ENCODE results near the gene POLD1.
"Not testable (repeated sequence)": the region's sequence is repeated elsewhere in the genome, so short reads cannot be mapped to it uniquely, and the experiment has no call there.

The POLD1 gene

DNA sequence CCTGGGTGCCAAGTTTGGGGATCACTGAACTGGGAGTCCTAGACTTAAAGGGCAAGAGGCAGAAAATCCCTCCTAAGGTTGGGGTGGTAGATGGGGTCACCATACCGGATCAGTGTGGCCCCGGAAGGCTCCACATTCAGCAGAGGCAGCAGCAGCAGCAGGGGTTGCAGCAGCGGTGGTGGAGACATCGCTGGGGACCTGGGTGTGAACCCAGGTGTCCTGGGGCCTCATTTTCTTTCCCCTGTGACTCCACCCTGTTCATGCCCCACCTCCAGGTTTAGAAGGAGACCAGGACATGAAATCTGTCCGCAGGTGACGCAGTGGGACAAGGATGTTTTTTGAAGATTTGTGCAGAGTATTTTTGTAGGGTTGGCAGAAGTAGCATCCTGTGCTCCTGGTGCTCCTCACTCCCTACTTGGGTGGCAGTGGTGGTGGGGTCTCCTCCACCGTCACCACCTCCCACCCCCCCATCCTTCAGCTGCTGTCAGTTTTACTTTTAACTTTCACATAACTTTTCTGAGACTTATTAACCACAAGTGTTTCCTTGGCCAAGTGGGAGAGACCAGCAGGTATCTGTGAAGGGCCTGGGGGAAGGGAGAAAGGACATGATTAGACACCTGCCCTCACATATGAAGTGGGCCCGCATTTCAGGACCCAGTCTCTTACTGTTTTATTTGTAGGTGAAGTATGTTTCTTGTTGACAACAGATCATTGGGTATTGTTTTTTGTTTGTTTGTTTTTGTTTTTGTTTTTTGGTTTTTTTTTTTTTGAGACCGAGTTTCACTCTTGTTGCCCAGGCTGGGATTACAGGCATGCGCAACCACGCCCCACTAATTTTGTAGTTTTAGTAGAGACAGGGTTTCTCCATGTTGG, 18.5 kb upstream of the POLD1 start, which contains the start of gene NAPSA:
Gene NAPSA (minus strand): TSS at position 206 of the 873 bp plus-strand sequence. CDS start 18 bp downstream, at position 188.
- no peak for DNase-seq

DNA sequence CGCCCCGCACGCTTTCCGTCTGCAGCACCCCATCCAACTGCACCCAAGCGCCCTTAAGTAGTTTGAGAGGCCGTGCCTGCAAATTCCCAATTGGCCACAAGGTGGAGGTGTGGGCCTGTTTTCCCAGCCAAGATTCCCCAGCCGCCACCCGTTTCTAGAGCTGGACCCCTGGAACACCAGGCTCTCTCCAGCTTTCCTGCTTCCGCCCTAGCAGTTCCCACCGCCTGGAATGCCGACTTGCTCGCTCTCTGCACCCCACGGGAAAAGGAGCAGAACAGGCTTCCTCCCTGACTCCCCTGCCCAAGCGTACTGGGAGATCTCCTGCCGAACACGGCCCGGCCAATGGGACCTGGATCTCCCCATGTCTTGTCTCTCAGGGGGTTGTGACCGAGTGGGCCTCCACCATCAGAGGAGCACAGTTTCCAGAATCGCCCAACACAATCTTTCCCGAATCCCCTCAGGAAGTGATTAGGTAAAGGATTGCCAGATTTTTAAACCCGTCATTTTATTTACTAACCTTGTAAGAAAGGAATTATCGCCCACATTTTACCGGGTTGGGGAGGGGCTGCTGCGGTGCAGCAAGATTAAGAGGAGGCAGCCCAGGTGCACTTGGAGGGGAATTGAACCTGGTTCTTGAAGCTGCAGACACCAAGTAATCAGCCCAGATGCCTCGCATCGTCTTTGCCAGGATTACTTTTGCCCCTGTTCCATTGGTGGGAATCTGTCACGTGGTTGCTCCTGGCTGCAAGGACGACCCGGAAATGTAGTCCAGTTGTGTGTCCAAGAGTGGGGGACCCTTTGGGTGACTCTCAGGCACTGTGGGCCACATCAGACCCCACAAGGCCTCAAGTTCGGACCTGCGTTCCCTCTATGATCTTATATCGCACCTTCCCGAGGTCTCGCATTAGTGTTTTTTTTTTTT, 15.2 kb upstream of the POLD1 start:
- DNase-seq = peak; percentile 33

DNA sequence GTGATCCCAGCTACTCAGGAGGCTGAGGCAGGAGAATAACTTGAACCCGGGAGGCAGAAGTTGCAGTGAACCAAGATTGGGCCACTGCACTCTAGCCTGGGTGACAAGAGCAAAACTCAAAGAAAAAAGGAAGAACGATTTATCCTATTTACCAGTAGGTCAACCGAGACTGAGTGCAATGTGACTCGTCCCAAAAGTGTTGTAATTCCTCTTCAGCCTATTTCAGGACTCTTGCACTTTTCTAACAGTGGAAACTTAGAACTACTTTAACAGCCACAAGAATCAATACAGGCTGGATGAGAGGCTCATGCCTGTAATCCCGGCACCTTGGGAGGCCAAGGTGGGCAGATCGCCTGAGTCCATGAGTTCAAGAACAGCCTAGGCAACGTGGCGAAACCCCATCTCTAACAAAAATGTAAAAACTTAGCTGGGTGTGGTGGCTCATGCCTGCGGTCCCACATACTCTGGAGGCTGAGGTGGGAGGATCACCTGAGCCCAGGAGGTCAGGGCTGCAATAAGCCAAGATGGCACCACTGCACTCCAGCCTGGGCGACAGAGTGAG, 12.2 kb upstream of the POLD1 start:
- no peak for DNase-seq

DNA sequence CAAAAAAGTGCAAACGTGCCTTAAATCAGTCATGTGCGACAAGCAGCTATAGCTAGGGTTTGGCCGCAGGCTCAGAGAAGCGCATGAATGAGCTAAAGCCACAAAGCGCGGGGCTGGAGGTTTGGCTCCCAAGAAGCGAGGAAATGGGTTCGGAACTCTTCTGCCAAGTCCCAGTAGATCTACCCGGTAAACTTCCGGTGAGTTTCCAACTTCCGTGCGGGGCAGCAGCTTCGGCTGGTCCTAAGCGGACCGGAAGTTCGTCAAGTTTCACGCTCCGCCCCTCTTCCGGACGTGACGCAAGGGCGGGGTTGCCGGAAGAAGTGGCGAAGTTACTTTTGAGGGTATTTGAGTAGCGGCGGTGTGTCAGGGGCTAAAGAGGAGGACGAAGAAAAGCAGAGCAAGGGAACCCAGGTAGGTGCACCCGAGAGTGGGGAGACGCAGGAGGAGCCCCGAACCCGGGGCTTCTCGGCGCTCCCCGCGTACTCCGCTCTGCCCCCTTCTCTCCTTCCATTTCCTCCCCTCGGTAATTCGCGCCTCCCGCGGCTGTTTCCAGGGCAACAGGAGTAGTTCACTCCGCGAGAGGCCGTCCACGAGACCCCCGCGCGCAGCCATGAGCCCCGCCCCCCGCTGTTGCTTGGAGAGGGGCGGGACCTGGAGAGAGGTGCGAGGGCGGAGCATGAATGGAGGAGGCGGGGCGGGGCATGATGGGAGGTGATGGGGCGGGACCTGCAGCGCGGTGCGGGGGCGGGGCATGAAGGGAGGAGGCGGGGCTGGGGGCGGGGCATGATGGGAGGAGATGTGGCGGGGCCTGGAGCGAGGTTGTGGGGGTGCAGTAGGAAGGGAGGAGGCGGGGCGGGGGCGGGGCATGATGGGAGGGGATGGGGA, 7.7 kb upstream of the POLD1 start, which contains the start of gene NR1H2:
Gene NR1H2 (plus strand): TSS at position 292 of the 885 bp plus-strand sequence. CDS start 1,149 bp downstream, outside the sequence.
- peak; percentile 97 for DNase-seq

DNA sequence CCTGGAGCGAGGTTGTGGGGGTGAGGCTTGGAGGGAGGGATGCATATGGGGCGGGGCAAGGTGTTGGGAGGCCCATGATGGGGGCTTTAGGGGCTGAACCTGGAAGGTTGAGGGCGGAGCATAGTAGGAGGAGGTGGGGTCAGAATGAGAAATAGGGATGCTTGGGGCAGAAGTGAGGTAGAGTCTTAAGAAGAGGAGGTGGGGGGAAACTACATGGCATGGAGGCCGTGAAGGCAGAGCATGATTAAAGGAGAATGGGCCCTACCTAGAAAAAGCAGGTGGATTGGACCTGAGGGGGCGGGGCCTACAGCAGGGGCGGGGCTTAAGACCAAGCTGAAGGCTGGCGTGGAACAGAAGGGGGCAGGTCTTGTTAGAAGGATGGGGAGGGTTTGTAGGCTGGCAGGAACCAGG, 7.1 kb upstream of the POLD1 start:
- DNase-seq = no peak

DNA sequence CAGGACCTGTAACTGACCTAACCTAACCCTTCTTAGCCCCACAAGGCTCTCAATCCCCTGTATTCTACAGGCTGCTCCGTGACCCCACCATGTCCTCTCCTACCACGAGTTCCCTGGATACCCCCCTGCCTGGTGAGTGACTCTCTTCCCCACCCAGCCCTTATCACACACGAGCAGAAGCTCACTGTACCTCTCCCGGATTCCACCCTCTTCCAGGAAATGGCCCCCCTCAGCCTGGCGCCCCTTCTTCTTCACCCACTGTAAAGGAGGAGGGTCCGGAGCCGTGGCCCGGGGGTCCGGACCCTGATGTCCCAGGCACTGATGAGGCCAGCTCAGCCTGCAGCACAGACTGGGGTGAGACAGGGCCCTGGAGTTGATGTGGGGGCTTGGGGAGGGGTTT, 6.6 kb upstream of the POLD1 start:
- DNase-seq = no peak

DNA sequence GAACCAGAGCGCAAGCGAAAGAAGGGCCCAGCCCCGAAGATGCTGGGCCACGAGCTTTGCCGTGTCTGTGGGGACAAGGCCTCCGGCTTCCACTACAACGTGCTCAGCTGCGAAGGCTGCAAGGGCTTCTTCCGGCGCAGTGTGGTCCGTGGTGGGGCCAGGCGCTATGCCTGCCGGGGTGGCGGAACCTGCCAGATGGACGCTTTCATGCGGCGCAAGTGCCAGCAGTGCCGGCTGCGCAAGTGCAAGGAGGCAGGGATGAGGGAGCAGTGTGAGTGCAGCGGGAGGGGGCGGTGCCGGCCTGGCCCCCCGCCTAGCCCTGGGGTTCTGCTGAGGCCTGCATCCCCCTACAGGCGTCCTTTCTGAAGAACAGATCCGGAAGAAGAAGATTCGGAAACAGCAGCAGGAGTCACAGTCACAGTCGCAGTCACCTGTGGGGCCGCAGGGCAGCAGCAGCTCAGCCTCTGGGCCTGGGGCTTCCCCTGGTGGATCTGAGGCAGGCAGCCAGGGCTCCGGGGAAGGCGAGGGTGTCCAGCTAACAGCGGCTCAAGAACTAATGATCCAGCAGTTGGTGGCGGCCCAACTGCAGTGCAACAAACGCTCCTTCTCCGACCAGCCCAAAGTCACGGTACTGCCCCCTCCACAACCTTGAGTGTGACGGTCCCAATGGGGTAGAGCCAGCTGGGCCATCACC, 5.8 kb upstream of the POLD1 start:
- DNase-seq = no peak

DNA sequence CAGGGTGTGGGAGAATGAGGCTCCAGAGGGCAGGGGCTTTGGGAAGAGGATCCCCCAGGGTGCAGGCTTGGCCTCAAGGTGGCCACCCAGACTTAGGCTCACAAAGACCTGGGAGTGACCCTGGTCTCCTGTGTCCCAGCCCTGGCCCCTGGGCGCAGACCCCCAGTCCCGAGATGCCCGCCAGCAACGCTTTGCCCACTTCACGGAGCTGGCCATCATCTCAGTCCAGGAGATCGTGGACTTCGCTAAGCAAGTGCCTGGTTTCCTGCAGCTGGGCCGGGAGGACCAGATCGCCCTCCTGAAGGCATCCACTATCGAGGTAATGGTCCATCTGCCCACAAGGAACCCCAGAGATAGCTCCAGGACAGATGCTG, 5.3 kb upstream of the POLD1 start:
- DNase-seq = no peak

DNA sequence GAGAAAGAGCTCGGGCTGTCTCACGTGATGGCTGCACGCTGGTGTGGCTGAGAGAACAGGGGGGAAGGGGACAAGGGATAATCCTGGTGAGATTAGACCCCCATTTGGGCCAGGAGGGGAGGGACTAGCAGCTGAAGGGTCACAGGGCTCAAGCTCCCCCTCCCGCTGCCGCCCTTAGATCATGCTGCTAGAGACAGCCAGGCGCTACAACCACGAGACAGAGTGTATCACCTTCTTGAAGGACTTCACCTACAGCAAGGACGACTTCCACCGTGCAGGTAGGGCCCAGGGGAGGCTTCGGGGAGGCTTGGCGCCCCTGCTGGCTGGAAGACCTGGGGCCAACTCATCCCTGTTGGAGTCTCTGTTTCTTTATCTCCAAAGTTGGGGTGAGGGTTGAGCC, 4.5 kb upstream of the POLD1 start:
- DNase-seq = no peak

DNA sequence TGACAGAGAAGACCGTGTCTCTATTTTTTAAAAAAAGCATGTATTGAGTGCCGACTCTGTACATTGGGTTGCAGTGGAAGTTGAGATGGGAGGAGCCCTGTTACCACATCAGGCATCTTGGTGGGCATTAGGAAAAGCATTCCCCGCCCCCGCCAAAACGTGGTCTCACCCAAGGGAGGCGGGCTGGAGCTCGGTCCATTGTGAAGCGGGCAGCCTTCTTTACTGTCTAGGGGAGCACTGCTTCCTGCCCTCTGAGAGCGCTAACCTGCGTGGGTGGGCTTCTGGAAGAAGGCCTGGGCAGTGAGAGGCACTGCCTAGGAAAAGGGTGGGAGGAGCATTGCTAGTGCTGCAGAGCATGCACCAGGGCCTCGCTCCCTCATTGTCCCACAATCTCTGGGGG, 4.0 kb upstream of the POLD1 start:
- DNase-seq = no peak

DNA sequence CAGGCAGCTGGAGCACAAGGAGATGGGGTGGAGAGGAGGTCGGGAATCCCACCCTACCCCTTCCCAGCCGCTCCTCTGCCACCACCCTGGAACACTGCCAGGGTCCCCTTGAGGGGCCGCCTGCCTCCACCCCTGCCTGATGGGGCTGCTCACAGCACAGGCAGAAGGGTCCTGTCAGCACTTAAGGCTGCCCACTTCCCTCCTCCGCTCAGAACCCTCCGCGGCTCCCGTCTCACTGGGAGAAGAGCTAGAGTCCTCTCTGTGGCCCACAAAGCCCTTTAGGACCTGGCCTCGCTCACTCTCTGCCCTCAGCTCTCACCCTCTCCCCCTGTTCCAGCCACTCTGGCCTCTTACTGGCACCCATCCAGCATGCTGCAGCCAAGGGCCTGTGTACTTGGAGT, 3.4 kb upstream of the POLD1 start:
- DNase-seq = no peak

DNA sequence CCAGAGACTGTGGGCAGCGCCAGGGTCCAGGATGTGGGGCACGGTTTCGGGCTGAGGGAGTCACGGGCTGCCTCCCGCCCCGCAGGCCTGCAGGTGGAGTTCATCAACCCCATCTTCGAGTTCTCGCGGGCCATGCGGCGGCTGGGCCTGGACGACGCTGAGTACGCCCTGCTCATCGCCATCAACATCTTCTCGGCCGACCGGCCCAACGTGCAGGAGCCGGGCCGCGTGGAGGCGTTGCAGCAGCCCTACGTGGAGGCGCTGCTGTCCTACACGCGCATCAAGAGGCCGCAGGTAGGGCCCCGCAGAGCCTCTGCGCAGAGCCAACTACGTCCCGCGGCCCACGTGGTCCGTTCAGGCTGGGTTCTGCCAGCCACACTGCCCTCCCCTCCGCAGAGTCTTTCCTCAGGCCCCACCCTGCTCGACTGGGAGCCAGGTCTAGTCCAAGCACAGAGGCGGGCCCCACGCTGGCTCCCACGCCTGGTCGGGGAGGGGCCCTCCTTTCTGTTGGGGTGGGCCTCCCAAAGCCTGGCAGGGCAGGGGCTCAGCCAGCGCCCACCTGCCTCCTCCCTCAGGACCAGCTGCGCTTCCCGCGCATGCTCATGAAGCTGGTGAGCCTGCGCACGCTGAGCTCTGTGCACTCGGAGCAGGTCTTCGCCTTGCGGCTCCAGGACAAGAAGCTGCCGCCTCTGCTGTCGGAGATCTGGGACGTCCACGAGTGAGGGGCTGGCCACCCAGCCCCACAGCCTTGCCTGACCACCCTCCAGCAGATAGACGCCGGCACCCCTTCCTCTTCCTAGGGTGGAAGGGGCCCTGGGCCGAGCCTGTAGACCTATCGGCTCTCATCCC, 2.0 kb upstream of the POLD1 start:
- no peak for DNase-seq

DNA sequence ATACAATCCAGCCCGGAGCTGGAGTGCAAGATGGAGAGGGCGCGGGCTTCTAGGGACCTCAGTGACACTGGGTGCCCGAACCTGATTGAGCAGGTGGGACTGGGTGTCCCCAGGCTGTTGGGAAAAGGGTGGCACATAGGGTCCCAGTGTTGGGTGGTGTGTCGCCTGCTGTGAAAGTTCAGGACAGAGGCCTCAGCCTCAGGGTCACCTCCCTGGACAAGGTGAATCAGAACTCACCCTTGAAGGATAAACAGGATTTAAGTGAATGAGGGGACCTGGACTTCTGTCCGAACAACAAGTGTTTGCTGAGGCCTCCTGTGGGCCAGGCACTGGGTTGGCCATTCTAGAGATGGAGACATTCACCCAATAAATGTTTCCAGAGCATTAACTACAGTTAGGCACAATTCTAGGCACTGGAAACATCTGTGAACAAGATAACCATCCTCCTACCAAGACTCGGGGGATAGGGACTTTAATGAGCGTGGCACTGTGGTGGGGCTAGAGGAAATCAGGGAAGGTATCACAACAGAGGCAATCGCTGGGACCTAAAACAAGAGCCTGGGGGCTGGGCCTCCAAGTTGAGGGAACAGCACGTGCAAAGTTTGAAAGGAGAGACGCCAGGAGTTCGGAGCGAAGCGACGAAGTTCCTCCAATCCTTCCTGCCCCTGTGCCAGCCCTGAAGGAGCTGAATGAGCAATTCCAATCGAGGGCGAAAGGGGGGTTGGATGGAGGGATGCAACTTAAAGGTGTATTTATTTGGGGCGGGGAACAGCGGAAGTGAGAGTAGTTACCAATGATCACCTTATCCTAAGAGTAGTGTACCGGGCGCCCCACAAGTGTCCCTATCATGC, 921 bp upstream of the POLD1 start:
- no peak for DNase-seq

DNA sequence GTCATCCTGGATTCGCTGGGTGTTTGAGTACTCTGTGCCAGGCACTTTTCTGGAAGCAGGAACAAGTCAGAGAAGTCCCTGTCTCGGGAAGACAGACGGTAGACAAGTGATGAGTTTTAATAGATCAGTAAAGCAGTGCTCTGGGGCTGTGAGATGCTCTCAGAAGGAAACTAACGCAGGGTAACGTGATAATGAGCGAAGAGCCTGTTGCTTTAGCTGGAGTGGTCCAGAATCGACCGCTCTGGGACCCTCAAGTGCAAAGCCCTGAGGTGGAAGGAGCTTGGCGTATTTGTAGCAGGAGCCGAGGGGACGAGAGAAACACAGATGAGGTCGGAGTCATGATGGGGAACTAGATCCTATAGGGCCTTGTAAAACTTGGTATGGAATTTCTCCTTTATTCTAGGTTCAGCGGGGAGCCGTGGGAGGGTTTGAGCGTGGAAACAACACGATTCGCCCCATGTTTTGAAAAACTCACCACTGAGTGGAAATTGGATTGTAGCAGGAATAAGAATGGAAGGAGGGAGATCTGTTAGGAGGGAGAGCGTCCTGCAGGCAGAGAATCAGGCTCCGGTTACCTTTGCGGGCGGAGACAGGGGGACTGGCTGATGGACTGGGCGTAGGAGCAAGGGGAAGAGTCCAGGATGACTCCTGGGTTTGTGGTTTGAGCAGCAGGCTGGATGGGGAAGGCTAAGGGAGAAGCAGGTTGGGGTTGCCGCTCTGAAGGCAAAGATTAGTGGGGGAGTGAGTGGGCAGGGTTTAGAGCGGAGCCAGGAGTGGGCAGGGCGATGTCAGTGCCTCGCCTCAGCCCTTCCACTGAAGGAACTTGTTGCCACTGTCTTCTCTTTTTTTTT, 763 bp downstream of the POLD1 start:
- DNase-seq = no peak

DNA sequence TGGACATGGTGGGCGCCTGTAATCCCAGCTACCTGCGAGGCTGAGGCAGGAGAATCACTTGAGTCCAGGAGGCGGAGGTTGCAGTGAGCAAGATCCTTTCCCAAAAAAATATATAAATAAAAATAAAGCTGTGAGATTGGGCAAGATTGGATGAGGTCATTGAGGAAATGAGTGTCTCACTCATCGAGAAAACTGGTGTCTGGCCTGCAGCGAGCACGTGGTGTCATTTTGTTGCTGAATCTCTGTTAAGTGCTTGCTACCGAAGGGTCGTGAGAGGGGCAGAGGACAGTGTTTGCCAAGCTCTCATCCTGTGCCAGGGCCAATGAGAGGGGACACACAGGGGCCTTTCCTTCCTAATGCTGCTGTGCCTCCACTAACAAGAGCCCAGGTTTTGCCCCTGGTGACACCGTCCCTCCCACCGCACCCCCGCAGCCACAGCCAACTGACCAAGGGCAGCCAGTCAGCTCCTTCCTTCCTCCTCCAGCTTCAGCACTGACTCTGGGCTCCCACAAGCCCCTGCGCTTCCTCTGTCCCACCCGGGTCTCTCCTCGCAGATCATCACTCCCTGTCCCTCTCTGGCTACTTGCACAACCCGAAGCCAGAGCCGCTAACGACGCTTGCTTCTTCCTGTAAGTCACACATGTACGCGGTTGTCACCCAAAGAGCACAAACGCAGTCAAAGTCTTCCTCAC, 3.2 kb downstream of the POLD1 start:
- no peak for DNase-seq

DNA sequence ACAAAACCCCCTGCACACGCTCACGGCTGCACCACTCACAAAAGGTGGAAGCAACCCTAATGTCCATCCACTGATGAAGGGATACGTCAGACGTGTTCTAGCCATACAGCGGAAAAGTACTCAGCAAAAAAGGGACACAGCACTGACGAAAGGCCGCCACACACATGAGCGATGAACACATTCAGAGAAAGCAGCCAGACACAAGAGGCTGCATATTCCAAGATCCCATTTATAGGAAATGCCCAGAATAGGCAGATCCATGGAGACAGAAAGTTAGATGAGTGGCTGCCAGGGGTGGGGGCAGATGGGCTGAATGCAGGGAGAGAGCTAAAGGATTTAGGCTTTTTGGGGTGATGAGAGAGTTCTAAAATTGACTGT, 3.7 kb downstream of the POLD1 start:
- no peak for DNase-seq

DNA sequence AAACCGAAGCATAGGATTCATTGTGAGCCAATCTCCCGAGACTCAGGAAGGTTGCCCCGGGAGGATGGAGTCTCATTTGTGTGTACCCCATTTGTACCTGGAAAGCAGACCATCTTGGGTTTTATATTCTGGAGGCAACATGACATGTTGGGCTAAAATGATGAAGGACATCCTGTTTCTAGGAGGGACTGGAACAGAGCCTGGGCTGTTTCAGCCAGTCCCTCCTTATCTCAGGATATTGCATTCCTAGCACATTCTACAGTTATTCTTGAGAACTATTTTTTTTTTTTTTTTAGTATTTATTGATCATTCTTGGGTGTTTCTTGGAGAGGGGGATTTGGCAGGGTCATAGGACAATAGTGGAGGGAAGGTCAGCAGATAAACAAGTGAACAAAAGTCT, 6.1 kb downstream of the POLD1 start:
- DNase-seq = not testable (repeated sequence)

DNA sequence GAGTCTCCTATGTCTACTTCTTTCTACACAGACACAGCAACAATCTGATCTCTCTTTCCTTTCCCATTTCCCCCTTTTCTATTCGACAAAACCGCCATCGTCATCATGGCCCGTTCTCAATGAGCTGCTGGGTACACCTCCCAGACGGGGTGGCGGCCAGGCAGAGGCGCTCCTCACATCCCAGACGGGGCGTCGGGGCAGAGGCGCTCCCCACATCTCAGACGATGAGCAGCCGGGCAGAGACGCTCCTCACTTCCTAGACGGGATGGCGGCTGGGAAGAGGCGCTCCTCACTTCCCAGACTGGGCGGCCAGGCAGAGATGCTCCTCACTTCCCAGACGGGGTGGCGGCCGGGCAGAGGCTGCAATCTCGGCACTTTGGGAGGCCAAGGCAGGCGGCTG, 6.8 kb downstream of the POLD1 start:
- DNase-seq = not testable (repeated sequence)

Data from NCI-H446 treated with DMSO at 0.1 percent for 48 hours (cell line).